ENCODE measurements around the gene ABCD1. TPM values are rescaled to one million over a fixed set of nuclear protein-coding genes. Genes with fewer than 3 reads are reported as not detected.
"Not testable (repeated sequence)": the region's sequence is repeated elsewhere in the genome, so short reads cannot be mapped to it uniquely, and the experiment has no call there.

The ABCD1 gene
- 7.2 TPM for total RNA-seq
- polyA plus RNA-seq (ENCODE audit: insufficient read depth in 1 of 8, insufficient read length in 8 of 8, low replicate concordance in 1 of 8): 10 to 100 TPM in 1 of 8 donors, 1 to 10 TPM in 7; 7.7 to 11.4 (median 9.2) TPM
- long read RNA-seq, donor 1, partial matches to known transcripts: 0 of 2 reads
- long read RNA-seq, donor 1, other reads (novel, unspliced or antisense): 0 of 2 reads
- long read RNA-seq, donor 2: 0 reads
- long read RNA-seq, donor 3, partial matches to known transcripts: 0 of 4 reads
- long read RNA-seq, donor 3, other reads (novel, unspliced or antisense): 0 of 4 reads
- long read RNA-seq, donor 4, partial matches to known transcripts: 0 of 1 reads
- long read RNA-seq, donor 4, other reads (novel, unspliced or antisense): 0 of 1 reads
- long read RNA-seq, donor 5: 0 reads
- long read RNA-seq, donor 6: 0 reads
- long read RNA-seq, donor 7, partial matches to known transcripts: 0 of 1 reads
- long read RNA-seq, donor 7, other reads (novel, unspliced or antisense): 0 of 1 reads
- long read RNA-seq, donor 8, partial matches to known transcripts: 0 of 1 reads
- long read RNA-seq, donor 8, other reads (novel, unspliced or antisense): 0 of 1 reads
- long read RNA-seq, donor 9: 0 reads
- long read RNA-seq, donor 10, partial matches to known transcripts: 0 of 2 reads
- long read RNA-seq, donor 10, other reads (novel, unspliced or antisense): 0 of 2 reads
- long read RNA-seq, donor 11, partial matches to known transcripts: 0 of 2 reads
- long read RNA-seq, donor 11, other reads (novel, unspliced or antisense): 0 of 2 reads

DNA sequence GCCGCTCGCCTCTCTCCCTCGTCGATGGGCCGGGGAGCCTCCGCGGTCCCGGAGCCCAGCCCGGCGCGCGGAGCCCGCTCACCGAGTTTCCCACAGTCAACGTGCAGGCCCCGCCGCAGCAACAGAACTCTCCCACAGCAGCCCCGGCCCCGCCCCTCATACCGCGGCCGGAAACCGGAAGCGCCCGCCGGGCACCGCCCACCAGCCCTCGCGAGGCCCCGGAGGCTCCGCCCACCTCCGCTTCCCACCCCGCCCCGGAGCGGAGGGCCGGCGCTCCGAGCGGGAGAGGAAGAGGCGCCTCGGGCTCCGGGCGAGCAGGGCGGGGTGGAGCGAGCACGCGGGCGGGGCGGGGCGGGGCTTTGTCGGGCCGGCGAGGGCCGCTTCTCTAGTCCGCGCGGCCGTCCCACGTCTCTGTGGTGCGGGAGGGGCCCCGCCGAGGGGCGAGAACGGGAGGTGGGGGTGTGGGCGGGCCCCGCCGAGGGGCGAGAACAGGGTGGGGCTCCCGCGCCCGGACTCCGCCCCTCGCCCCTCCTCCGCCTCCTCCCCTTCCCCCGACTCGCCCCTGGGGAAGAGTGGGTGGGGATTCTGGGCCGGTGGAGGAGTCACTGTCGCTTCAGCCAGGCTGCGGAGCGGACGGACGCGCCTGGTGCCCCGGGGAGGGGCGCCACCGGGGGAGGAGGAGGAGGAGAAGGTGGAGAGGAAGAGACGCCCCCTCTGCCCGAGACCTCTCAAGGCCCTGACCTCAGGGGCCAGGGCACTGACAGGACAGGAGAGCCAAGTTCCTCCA, at the start of gene ABCD1, which contains the start of gene BCAP31:
TSS of gene ABCD1 (plus strand) at position 605 of the 787 bp plus-strand sequence. CDS start 411 bp downstream, outside the sequence.
TSS of gene BCAP31 (minus strand) at position 136 of the 787 bp plus-strand sequence. CDS start 1,143 bp downstream, outside the sequence.
- Histone ChIP-seq H3K9me3 (replicated peaks; ENCODE audit: control insufficient read depth, low read depth, low read length) (no peaks in the 10 kb centered on the region), H3K27ac (ENCODE audit: low read length) (peak within 1 kb of the TSS; percentile 85), H3K4me1 (ENCODE audit: control insufficient read depth, insufficient read depth, low read length) (peaks cover 53% of the 10 kb centered on the region), H3K4me3 (ENCODE audit: low read length) (peak within 1 kb of the TSS; percentile 59), H3K36me3 (ENCODE audit: control insufficient read depth, insufficient read depth, low read length) (peaks cover 16% of the 10 kb centered on the region), H3K27me3 (ENCODE audit: control insufficient read depth, insufficient read depth, low read length) (no peaks in the 10 kb centered on the region)
- WGBS (ENCODE audit: insufficient coverage): 27% methylated on average over 57 of the region's 88 CpGs
- DNase-seq: peak; percentile 94

DNA sequence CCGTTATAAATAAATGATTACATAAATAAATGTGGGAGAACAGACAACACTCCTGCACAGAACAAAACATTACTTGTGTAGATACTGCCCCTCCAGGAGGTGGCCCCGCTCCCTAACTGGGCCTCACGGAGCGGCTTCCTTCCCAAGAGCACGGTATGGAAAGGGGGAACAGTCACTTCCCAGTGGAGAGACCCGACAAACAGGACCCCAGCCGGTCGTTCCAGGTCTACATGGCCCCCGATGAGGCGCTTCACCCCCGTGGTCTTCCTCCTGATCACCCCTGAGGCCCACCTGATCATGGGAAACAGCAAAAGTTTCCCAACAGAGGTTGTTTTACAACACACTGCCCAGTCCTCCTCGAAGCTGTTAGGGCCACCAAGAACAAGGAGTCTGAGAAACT, 43.5 kb upstream of the ABCD1 start:
- H3K4me1 ChIP-seq (ENCODE audit: control insufficient read depth, insufficient read depth, low read length): no peaks in the 10 kb centered on the region
- WGBS (ENCODE audit: insufficient coverage): 65% methylated on average over 11 of the region's 12 CpGs
- peaks cover 8% of the 10 kb centered on the region for H3K27me3 ChIP-seq (ENCODE audit: control insufficient read depth, insufficient read depth, low read length)

GRCh38 chrX:153683486-153683885, 41.2 kb upstream of the ABCD1 start:
- H3K27me3 ChIP-seq (ENCODE audit: control insufficient read depth, insufficient read depth, low read length); H3K9me3 ChIP-seq (replicated peaks; ENCODE audit: control insufficient read depth, low read depth, low read length); H3K36me3 ChIP-seq (ENCODE audit: control insufficient read depth, insufficient read depth, low read length); DNase-seq; H3K4me1 ChIP-seq (ENCODE audit: control insufficient read depth, insufficient read depth, low read length); H3K4me3 ChIP-seq (ENCODE audit: low read length); H3K27ac ChIP-seq (ENCODE audit: low read length): not testable (repeated sequence)
- WGBS (ENCODE audit: insufficient coverage): 96% methylated on average over 4 of the region's 8 CpGs

More for the DNA sequence above, 43.5 kb upstream of the ABCD1 start:
- Histone ChIP-seq H3K27ac (ENCODE audit: low read length) (no peak overlapping the region), H3K36me3 (ENCODE audit: control insufficient read depth, insufficient read depth, low read length) (no peaks in the 10 kb centered on the region), H3K9me3 (replicated peaks; ENCODE audit: control insufficient read depth, low read depth, low read length) (peaks cover 3% of the 10 kb centered on the region), H3K4me3 (ENCODE audit: low read length) (no peak overlapping the region)
- no peak for DNase-seq

- no peaks in the 10 kb centered on the region for H3K36me3 ChIP-seq (ENCODE audit: control insufficient read depth, insufficient read depth, low read length)
- H3K27ac ChIP-seq (ENCODE audit: low read length): no peak overlapping the region
- peaks cover 7% of the 10 kb centered on the region for H3K27me3 ChIP-seq (ENCODE audit: control insufficient read depth, insufficient read depth, low read length)
- peaks cover 3% of the 10 kb centered on the region for H3K9me3 ChIP-seq (replicated peaks; ENCODE audit: control insufficient read depth, low read depth, low read length)
- 24% methylated on average over 10 of the region's 21 CpGs for WGBS (ENCODE audit: insufficient coverage)
- peaks cover 3% of the 10 kb centered on the region for H3K4me1 ChIP-seq (ENCODE audit: control insufficient read depth, insufficient read depth, low read length)
- DNase-seq: no peak
- H3K4me3 ChIP-seq (ENCODE audit: low read length): no peak overlapping the region
Observed at GRCh38 chrX:153684467-153685155, 40.0 kb upstream of the ABCD1 start.

GRCh38 chrX:153685156-153685536, 39.5 kb upstream of the ABCD1 start:
- H3K9me3 ChIP-seq (replicated peaks; ENCODE audit: control insufficient read depth, low read depth, low read length): peaks cover 3% of the 10 kb centered on the region
- H3K4me1 ChIP-seq (ENCODE audit: control insufficient read depth, insufficient read depth, low read length): peaks cover 4% of the 10 kb centered on the region
- H3K27me3 ChIP-seq (ENCODE audit: control insufficient read depth, insufficient read depth, low read length): peaks cover 7% of the 10 kb centered on the region
- DNase-seq: no peak
- H3K4me3 ChIP-seq (ENCODE audit: low read length): no peak overlapping the region
- no peaks in the 10 kb centered on the region for H3K36me3 ChIP-seq (ENCODE audit: control insufficient read depth, insufficient read depth, low read length)
- 54% methylated on average over 21 of the region's 21 CpGs for WGBS (ENCODE audit: insufficient coverage)
- no peak overlapping the region for H3K27ac ChIP-seq (ENCODE audit: low read length)

DNA sequence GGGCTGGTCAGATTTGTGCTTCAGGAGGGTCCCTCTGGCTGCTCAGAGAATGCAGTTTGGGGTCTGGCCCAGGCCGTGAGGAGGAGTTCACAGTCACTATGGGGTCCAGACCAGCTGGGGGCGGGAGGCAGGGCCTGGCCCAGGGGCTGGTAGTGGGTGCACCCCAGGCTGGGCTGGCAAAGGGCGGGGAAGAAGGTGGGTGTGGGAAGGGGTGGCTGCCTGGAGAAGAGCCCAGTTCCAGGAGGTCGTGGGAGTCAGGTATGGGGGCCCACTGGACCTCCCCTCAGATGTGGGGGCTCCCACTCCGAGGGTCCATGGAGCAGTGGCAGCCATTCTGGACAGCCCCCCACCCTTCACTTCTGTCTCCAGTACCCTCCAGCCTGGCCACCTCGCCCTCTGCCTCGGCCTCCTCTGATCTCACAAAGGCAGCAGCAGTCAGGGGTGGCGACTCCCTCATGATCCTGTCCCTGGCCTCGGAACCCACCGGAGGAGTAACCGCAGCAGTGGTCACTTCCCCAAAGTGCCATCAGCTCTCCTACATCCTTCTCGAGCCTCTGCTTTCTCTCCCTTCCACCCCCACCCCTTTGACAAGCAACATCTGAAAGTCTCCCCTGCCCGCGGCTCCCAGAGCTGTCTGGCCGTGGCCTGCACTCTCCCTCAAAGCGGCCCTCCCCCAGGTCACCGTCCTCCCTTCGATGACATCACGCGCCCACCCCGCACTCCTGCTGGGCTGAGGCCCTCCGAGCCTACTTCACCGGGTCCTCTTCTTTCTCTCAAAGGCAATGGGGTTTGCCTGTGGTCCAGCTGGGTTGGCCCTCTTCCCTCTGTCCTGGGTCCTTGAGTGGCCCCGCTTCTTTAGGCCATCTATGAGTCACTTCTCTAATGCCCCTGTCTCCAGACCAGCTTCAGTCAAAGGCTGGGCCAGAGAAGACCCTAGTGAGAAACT, 38.6 kb upstream of the ABCD1 start:
- no peak for DNase-seq
- H3K27me3 ChIP-seq (ENCODE audit: control insufficient read depth, insufficient read depth, low read length): peaks cover 7% of the 10 kb centered on the region

DNA sequence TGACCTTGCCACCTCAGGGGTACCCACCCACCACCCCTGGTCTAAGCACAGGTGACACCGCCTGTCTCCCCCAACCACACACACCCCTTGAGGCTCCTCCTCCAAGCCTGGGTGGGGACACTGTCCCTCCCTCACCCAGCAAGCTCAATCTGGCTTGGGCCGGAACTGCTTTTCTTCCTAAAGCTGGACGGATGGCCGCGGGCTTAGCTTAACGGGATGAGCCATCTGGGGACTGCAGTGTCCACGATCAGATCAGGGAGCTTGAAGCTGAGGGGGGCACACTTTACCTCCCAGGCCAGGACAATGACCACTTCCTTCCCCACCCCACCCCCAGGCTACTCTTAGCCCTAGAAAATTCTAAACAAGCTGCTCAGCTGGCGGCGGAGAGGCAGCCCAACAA, 37.9 kb upstream of the ABCD1 start:
- Histone ChIP-seq H3K4me1 (ENCODE audit: control insufficient read depth, insufficient read depth, low read length) (peaks cover 5% of the 10 kb centered on the region), H3K4me3 (ENCODE audit: low read length) (no peak overlapping the region), H3K36me3 (ENCODE audit: control insufficient read depth, insufficient read depth, low read length) (no peaks in the 10 kb centered on the region), H3K27me3 (ENCODE audit: control insufficient read depth, insufficient read depth, low read length) (peaks cover 5% of the 10 kb centered on the region), H3K27ac (ENCODE audit: low read length) (no peak overlapping the region), H3K9me3 (replicated peaks; ENCODE audit: control insufficient read depth, low read depth, low read length) (peaks cover 3% of the 10 kb centered on the region)
- no CpG with 5 or more reads among the region's 9 CpGs for WGBS (ENCODE audit: insufficient coverage)
- peak; percentile 31 for DNase-seq

More for the DNA sequence above, 38.6 kb upstream of the ABCD1 start:
- Histone ChIP-seq H3K4me3 (ENCODE audit: low read length) (no peak overlapping the region), H3K27ac (ENCODE audit: low read length) (no peak overlapping the region), H3K36me3 (ENCODE audit: control insufficient read depth, insufficient read depth, low read length) (no peaks in the 10 kb centered on the region), H3K9me3 (replicated peaks; ENCODE audit: control insufficient read depth, low read depth, low read length) (peaks cover 3% of the 10 kb centered on the region), H3K4me1 (ENCODE audit: control insufficient read depth, insufficient read depth, low read length) (peaks cover 5% of the 10 kb centered on the region)
- WGBS (ENCODE audit: insufficient coverage): 73% methylated on average over 20 of the region's 24 CpGs

- H3K4me1 ChIP-seq (ENCODE audit: control insufficient read depth, insufficient read depth, low read length): peaks cover 10% of the 10 kb centered on the region
- H3K9me3 ChIP-seq (replicated peaks; ENCODE audit: control insufficient read depth, low read depth, low read length): peaks cover 3% of the 10 kb centered on the region
- peaks cover 5% of the 10 kb centered on the region for H3K27me3 ChIP-seq (ENCODE audit: control insufficient read depth, insufficient read depth, low read length)
- WGBS (ENCODE audit: insufficient coverage): 30% methylated on average over 41 of the region's 66 CpGs
- H3K4me3 ChIP-seq (ENCODE audit: low read length): peak within 1 kb of the TSS; percentile 10
- no peaks in the 10 kb centered on the region for H3K36me3 ChIP-seq (ENCODE audit: control insufficient read depth, insufficient read depth, low read length)
- H3K27ac ChIP-seq (ENCODE audit: low read length): no peak within 1 kb of the TSS
- DNase-seq: peak; percentile 81
Observed at GRCh38 chrX:153687121-153688039, 37.3 kb upstream of the ABCD1 start, which contains the start of gene SLC6A8. Gene SLC6A8, plus strand, starts transcription at chrX:153687926. Its CDS starts 649 bp downstream, at chrX:153688575.
